Measurements from ENCODE around the gene RLN3. TPM values are rescaled to one million over a fixed set of nuclear protein-coding genes. Genes with fewer than 3 reads are reported as not detected.
A peak's percentile ranks its signal among the peaks of the same experiment; 100 is the strongest.

The RLN3 gene
- total and polyA plus RNA-seq, 10 of the 15 experiments (the other 5 are each of a cell fraction or from before 2014, with no cell fraction given), result not detected

DNA sequence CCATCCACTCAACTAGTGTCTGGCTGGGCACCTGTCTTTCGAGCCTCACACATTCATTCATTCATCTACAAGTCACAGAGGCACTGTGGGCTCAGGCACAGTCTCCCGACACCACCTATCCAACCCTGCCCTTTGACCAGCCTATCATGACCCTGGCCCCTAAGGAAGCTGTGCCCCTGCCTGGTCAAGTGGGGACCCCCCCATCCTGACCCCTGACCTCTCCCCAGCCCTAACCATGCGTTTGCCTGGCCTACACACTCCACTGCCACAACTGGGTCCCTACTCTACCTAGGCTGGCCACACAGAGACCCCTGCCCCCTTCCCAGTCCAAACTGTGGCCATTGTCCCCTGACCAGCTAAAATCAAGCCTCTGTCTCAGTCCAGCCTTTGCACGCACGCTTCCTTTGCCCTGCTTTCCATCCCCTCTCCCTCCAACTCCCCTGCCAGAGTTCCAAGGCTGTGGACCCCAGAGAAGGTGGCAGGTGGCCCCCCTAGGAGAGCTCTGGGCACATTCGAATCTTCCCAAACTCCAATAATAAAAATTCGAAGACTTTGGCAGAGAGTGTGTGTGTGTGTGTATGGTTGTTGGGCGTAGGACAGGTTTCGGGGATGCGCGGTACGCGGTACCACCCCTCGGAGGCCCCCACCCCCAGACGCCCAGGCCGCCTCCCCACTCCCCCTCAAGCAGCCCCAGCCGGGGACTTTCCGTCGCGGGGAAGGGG, 3.2 kb downstream of the RLN3 start:
- ATAC-seq, result peak; percentile 1; the same call in 2 of the 3 replicates
- no peak for TF ChIP-seq BCL11A (IDR thresholded peaks at IDR 0.05; ENCODE audit: low read depth, low read length)
- TF ChIP-seq CUX1 (IDR thresholded peaks at IDR 0.05; ENCODE audit: insufficient replicate concordance, low read depth, low read length), result no peak
- TF ChIP-seq ZNF24 (IDR thresholded peaks at IDR 0.05), result no peak
- TF ChIP-seq ZSCAN29 (IDR thresholded peaks at IDR 0.05), result peak; percentile 81; the same call in 1 of the 2 replicates
- TF ChIP-seq NR2F1 (conservative IDR thresholded peaks at IDR 0.05), result peak; percentile 86
- no peak for TF ChIP-seq MEF2A (IDR thresholded peaks at IDR 0.05; ENCODE audit: insufficient read depth, low read depth, low read length)
- TF ChIP-seq, protein P1, sequence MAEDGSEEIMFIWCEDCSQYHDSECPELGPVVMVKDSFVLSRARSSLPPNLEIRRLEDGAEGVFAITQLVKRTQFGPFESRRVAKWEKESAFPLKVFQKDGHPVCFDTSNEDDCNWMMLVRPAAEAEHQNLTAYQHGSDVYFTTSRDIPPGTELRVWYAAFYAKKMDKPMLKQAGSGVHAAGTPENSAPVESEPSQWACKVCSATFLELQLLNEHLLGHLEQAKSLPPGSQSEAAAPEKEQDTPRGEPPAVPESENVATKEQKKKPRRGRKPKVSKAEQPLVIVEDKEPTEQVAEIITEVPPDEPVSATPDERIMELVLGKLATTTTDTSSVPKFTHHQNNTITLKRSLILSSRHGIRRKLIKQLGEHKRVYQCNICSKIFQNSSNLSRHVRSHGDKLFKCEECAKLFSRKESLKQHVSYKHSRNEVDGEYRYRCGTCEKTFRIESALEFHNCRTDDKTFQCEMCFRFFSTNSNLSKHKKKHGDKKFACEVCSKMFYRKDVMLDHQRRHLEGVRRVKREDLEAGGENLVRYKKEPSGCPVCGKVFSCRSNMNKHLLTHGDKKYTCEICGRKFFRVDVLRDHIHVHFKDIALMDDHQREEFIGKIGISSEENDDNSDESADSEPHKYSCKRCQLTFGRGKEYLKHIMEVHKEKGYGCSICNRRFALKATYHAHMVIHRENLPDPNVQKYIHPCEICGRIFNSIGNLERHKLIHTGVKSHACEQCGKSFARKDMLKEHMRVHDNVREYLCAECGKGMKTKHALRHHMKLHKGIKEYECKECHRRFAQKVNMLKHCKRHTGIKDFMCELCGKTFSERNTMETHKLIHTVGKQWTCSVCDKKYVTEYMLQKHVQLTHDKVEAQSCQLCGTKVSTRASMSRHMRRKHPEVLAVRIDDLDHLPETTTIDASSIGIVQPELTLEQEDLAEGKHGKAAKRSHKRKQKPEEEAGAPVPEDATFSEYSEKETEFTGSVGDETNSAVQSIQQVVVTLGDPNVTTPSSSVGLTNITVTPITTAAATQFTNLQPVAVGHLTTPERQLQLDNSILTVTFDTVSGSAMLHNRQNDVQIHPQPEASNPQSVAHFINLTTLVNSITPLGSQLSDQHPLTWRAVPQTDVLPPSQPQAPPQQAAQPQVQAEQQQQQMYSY (CRISPR knock-in tag; IDR thresholded peaks at IDR 0.05), result no peak
- no peak for TF ChIP-seq GATAD2B (conservative IDR thresholded peaks at IDR 0.05; ENCODE audit: low read depth)
- TF ChIP-seq, protein P2, sequence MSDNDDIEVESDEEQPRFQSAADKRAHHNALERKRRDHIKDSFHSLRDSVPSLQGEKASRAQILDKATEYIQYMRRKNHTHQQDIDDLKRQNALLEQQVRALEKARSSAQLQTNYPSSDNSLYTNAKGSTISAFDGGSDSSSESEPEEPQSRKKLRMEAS (IDR thresholded peaks at IDR 0.05; ENCODE audit: low read depth, low read length), result no peak
- TF ChIP-seq, protein P3, sequence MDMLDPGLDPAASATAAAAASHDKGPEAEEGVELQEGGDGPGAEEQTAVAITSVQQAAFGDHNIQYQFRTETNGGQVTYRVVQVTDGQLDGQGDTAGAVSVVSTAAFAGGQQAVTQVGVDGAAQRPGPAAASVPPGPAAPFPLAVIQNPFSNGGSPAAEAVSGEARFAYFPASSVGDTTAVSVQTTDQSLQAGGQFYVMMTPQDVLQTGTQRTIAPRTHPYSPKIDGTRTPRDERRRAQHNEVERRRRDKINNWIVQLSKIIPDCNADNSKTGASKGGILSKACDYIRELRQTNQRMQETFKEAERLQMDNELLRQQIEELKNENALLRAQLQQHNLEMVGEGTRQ (IDR thresholded peaks at IDR 0.05; ENCODE audit: borderline replicate concordance, low read depth, low read length), result no peak
- no peak for TF ChIP-seq ASH2L (IDR thresholded peaks at IDR 0.05; ENCODE audit: borderline replicate concordance, low read depth)
- TF ChIP-seq MTA2 (IDR thresholded peaks at IDR 0.05; ENCODE audit: low read depth), result peak; percentile 27; the same call in 1 of the 2 replicates

More for the DNA sequence above, 3.2 kb downstream of the RLN3 start:
- H3K9me3 ChIP-seq (replicated peaks; ENCODE audit: control insufficient read depth, insufficient read depth, low read length), result no peaks in the 10 kb centered on the region; the same call in 2 of the 3 replicates
- FAIRE-seq (no peak), DNase-seq (ENCODE audit: low read depth, low spot score) (no peak)
- intact Hi-C loops (cut with micrococcal nuclease; ENCODE audit: unreplicated experiment), result loop anchor here (5.0 to 10.0 kb wide), 2 partner anchors 46 to 79 kb away; partner anchors contain the start of gene DCAF15
- H3K4me2 ChIP-seq (ENCODE audit: control insufficient read depth, insufficient read depth), result peak overlapping the region; percentile 88
- ChIA-PET RAD21 (ENCODE audit: unreplicated experiment) (interaction anchor here (0.8 to 3.4 kb wide), 28 partner anchors 9 to 150 kb away, joined by 3 to 24 read pairs (median 5); partner anchors contain the start of genes ASF1B, CC2D1A, DCAF15 and MISP3), SMC1A (ENCODE audit: uncharacterized antibody, unreplicated experiment) (interaction anchor here (0.6 to 2.9 kb wide), 19 partner anchors 9 to 335 kb away, joined by 3 to 33 read pairs (median 6); partner anchors contain the start of gene RFX1), CTCF (interaction anchor here (0.7 to 4.4 kb wide), 20 partner anchors 9 to 152 kb away, joined by 3 to 38 read pairs (median 8); partner anchors contain the start of genes DCAF15, MISP3, PRKACA and RFX1), POLR2A (interaction anchor here (0.6 to 4.1 kb wide), 19 partner anchors 9 to 149 kb away, joined by 3 to 27 read pairs (median 6); partner anchors contain the start of gene RFX1)
- H2AFZ ChIP-seq (ENCODE audit: control insufficient read depth, low read depth, low read length), result peak overlapping the region; percentile 42
- peak overlapping the region; percentile 97 for H3K4me3 ChIP-seq
- WGBS (ENCODE audit: insufficient coverage, insufficient replicate concordance, low lambda C conversion rate, missing lambda C conversion rate), result 32% methylated on average over 12 of the region's 20 CpGs
- H3K4me1 ChIP-seq (ENCODE audit: control insufficient read depth, insufficient read depth, low read length), result peaks cover 17% of the 10 kb centered on the region
- H3K27ac ChIP-seq (ENCODE audit: control insufficient read depth, insufficient read depth), result peak overlapping the region; percentile 91; the same call in 1 of the 2 replicates
- no TSS peak for BruUV-seq (replicated peaks)
- H3K27me3 ChIP-seq (replicated peaks in 1 of 2; ENCODE audit: control insufficient read depth in 2 of 2, insufficient read depth in 2 of 2, low read length in 1 of 2), result no peaks in the 10 kb centered on the region
- no peaks in the 10 kb centered on the region for H3K36me3 ChIP-seq (ENCODE audit: control insufficient read depth in 2 of 2, insufficient read depth in 2 of 2, low read length in 1 of 2)
- peak overlapping the region; percentile 86 for H3K9ac ChIP-seq (ENCODE audit: control insufficient read depth, insufficient read depth, low read length)
- in situ Hi-C loops (cut with MboI), result no loop called here
- no peaks in the 10 kb centered on the region for H4K20me1 ChIP-seq (ENCODE audit: control insufficient read depth, insufficient read depth)
- H3K79me2 ChIP-seq (ENCODE audit: control insufficient read depth, insufficient read depth, low read length), result peaks cover 10% of the 10 kb centered on the region
